Lower leg skin (tissue), 4 donors: ENCODE data around the gene ACTR5. TPM values are rescaled to one million over a fixed set of nuclear protein-coding genes. Genes with fewer than 3 reads are reported as not detected.
A peak's percentile ranks its signal among the peaks of the same experiment; 100 is the strongest.

ENCODE experiments used
- DNase-seq, 2 donors: peaks; one replicate each; pipeline ENCODE4 v3.0.0-alpha.2; 2019; ENCODE audit warnings: low spot score in 2 of 2
- H3K4me3 ChIP-seq: fragments of 200-600 bp; sonication (generic); 2 replicates; pipeline ENCODE4 v1.5.1; 2017; ENCODE audit warnings: mild to moderate bottlenecking, low read depth; ENCODE audit not compliant: poor library complexity, severe bottlenecking
- POLR2A ChIP-seq, 2 donors: fragments of 450-650 bp; IDR thresholded peaks; one replicate each; pipeline ENCODE4 v1.6.1; 2016 to 2017; ENCODE audit warnings: antibody characterized with exemption in 2 of 2, mild to moderate bottlenecking in 1 of 2, moderate library complexity in 1 of 2
- WGBS, 2 donors: methylation state at CpG; one replicate each; pipeline ENCODE4 v1.1.5; 2018; 5-methylcytosine and 5-hydroxymethylcytosine counted together
- intact Hi-C: fragments of 100-400 bp; cut with DNase I; formaldehyde crosslinking; loops from one replicate; pipeline ENCODE4 v1.15.0; 2023; ENCODE audit warnings: low total_unique reads
- total RNA-seq, 4 donors: library from RNA; depleted of rRNA; stranded (reverse); fragments of >200 nt; gene quantifications; one replicate each; pipeline ENCODE4 v1.1.0, GENCODE V29; 2016
- TF ChIP-seq, protein P1 (sequence below), 3 donors: fragments of 450-650 bp; IDR thresholded peaks; one replicate each; pipeline ENCODE4 v1.5.1; 2016; ENCODE audit warnings: antibody characterized with exemption in 3 of 3, mild to moderate bottlenecking in 3 of 3, moderate library complexity in 2 of 3

Gene ACTR5
- 10 to 100 TPM in 3 of 4 donors, 1 to 10 TPM in 1; 7.3 to 11.7 (median 10.8) TPM for total RNA-seq

DNA sequence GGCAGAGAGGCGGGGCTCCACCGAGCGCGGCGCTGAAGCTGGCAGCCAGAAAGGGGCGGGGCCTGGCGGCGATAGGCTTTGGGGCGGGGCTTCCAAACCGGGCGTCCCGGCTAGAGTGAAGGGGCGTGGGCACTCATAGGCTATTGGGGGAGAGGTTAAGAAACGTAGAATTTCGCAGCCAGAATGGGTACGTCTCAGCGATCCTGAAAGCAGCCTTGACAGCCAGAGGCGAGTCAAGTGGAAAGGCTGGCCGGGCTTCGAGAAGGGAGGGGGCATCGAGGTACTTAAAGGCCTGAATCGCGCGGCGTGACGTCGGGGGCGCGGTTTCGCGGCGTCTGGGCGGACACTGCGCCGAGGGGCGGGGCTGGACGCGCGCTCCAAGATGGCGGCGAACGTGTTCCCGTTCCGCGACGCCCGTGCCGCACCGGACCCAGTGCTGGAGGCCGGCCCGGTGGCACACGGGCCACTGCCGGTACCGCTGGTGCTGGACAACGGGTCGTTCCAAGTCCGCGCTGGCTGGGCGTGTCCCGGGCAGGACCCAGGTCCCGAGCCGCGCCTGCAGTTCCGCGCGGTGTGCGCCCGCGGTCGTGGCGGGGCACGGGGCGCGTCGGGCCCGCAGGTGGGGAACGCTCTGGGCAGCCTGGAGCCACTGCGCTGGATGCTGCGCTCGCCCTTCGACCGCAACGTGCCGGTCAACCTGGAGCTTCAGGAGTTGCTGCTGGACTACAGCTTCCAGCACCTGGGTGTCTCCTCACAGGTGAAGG is at the start of gene ACTR5:
Gene ACTR5 (plus strand): TSS at position 364 of the 764 bp plus-strand sequence. CDS start 19 bp downstream, at position 383.
- WGBS, 2 donors, result 1% methylated on average over 50 to 56 of the region's 84 CpGs
- peak within 1 kb of the TSS; percentile 85 for H3K4me3 ChIP-seq
- peak; percentile 88 to 99 for DNase-seq
- no peak for TF ChIP-seq POLR2A (IDR thresholded peaks at IDR 0.05)
- TF ChIP-seq, protein P1, sequence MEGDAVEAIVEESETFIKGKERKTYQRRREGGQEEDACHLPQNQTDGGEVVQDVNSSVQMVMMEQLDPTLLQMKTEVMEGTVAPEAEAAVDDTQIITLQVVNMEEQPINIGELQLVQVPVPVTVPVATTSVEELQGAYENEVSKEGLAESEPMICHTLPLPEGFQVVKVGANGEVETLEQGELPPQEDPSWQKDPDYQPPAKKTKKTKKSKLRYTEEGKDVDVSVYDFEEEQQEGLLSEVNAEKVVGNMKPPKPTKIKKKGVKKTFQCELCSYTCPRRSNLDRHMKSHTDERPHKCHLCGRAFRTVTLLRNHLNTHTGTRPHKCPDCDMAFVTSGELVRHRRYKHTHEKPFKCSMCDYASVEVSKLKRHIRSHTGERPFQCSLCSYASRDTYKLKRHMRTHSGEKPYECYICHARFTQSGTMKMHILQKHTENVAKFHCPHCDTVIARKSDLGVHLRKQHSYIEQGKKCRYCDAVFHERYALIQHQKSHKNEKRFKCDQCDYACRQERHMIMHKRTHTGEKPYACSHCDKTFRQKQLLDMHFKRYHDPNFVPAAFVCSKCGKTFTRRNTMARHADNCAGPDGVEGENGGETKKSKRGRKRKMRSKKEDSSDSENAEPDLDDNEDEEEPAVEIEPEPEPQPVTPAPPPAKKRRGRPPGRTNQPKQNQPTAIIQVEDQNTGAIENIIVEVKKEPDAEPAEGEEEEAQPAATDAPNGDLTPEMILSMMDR (IDR thresholded peaks at IDR 0.05), result no peak
- intact Hi-C loops, result loop anchor here (5.0 kb wide), 1 partner anchor 101 kb away; no protein-coding TSS in a partner anchor

DNA sequence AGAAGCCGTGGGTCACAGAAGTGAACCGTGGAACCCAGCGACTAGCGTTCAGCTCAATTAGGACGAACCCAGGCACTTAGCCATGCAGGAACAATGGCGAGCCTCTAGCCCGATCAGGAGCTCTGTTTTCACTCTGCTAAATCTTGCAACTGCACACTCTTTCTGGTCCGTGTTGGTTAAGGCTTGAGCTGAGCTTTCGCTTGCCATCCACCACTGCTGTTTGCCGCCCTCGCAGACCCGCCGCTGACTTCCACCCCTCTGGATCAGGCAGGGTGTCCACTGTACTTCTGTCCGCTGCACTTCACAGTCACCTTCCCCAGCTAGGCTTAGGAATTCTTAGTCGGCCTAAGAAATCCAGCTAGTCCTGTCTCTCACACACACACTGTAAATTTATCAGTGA is 49.7 kb upstream of the ACTR5 start:
- TF ChIP-seq, protein P1 (IDR thresholded peaks at IDR 0.05), result no peak
- no peak for TF ChIP-seq POLR2A (IDR thresholded peaks at IDR 0.05)
- intact Hi-C loops, result no loop called here
- no peak overlapping the region for H3K4me3 ChIP-seq
- DNase-seq, result peak in 1 of 2 donors; percentile 68
- WGBS, 2 donors, result 79 to 83% methylated on average over 15 of the region's 15 CpGs

DNA sequence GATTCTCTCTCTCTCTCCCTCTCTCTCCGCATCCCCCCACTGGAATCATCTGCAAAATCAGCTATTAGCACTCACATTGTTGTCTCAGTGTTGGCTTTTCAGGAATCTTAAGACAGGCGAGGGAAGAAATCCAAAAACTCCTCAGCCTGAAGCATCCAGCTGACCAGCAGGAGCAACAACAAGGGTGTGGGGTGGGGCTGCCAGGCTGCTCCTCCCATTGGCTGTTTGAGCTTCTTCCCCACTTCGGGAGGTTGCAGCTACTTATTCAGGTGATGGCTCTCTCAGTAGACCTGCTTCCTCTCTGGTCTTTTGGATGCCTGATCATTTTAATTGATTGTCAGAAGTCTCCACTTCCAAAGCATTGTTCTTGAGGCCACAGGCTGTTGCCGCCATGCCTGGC is 48.1 kb upstream of the ACTR5 start:
- peak in 1 of 2 donors; percentile 39 for DNase-seq
- intact Hi-C loops, result no loop called here
- TF ChIP-seq, protein P1 (IDR thresholded peaks at IDR 0.05), result no peak
- TF ChIP-seq POLR2A (IDR thresholded peaks at IDR 0.05), result no peak
- 38 to 45% methylated on average over 4 of the region's 4 CpGs for WGBS, 2 donors
- H3K4me3 ChIP-seq, result no peak overlapping the region

DNA sequence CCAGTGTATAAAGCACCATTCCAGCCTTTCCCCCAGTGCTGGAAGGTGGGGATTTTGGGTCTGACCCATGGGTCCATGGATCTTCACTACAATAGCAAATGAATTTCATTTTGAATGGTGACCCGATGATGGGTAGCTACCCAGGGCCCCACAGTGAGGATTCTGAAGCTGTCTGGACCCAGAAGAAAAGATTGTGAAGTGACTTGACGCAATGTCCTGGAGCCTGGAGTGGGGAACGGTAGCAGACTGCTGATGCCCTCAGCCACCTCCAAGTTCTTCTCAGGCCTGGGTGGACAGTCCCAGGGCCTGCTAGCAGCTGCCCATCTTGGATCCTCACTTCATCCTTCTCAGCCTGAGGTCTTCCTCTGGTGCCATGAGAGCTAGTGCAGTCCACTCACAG is 47.3 kb upstream of the ACTR5 start:
- H3K4me3 ChIP-seq, result no peak overlapping the region
- peak in 1 of 2 donors; percentile 54 for DNase-seq
- intact Hi-C loops, result no loop called here
- no peak for TF ChIP-seq POLR2A (IDR thresholded peaks at IDR 0.05)
- TF ChIP-seq, protein P1 (IDR thresholded peaks at IDR 0.05), result no peak
- WGBS, 2 donors, result 82 to 89% methylated on average over 3 of the region's 3 CpGs

DNA sequence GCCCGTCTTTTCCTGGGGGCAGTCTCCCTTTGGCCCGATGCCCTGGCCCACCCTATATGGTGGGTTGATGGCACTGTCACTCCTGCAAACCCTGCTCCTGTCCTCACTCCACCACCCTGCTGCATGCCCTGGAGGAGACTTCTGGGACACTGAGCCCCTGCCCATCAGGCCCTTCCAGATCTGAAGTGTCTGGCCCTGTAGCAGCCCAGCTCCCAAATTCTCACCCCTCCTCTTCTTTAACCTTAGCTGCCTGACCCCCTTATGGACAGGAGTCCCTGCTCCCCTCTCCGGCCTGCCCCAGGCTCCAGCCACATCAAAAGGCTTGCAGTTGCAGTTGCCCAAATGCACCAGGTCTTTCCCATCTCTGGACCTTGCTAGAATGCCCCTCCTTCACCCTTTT is 44.7 kb upstream of the ACTR5 start:
- intact Hi-C loops, result no loop called here
- TF ChIP-seq, protein P1 (IDR thresholded peaks at IDR 0.05), result no peak
- TF ChIP-seq POLR2A (IDR thresholded peaks at IDR 0.05), result no peak
- WGBS, 2 donors, result 62 to 79% methylated on average over 3 of the region's 3 CpGs

More for the DNA sequence above, 44.7 kb upstream of the ACTR5 start:
- H3K4me3 ChIP-seq, result no peak overlapping the region
- peak in 1 of 2 donors; percentile 53 for DNase-seq
